K562 (cell line): Measurements from ENCODE around the gene NUP160. TPM values are rescaled to one million over a fixed set of nuclear protein-coding genes. Genes with fewer than 3 reads are reported as not detected.

Experiments used
- CXXC5 ChIP-seq: fragments of 250-450 bp; sonication (Bioruptor Pico); IDR thresholded peaks from 2 replicates; pipeline ENCODE4 v1.8.0; 2022; ENCODE audit warnings: inconsistent platforms, mild to moderate bottlenecking, moderate library complexity
- GABPB2 ChIP-seq: fragments of 250-450 bp; sonication (Bioruptor Pico); conservative IDR thresholded peaks from 2 replicates; pipeline ENCODE4 v1.5.1; 2021; ENCODE audit warnings: mild to moderate bottlenecking
- HES1 ChIP-seq: fragments of 450-650 bp; IDR thresholded peaks from 2 replicates; pipeline ENCODE4 v1.6.1; 2016; ENCODE audit warnings: low read depth, mild to moderate bottlenecking, moderate library complexity
- MAFG ChIP-seq: fragments of 450-650 bp; conservative IDR thresholded peaks from 2 replicates; pipeline ENCODE4 v1.6.1; 2016; ENCODE audit warnings: missing genetic modification characterization, missing compliant biosample characterization
- NBN ChIP-seq: fragments of 450-650 bp; IDR thresholded peaks from 2 replicates; pipeline ENCODE4 v1.6.1; 2016; ENCODE audit warnings: low read depth, mild to moderate bottlenecking
- NFXL1 ChIP-seq: fragments of 450-650 bp; formaldehyde crosslinking; IDR thresholded peaks from 2 replicates; pipeline ENCODE4 v1.4.0; 2021; ENCODE audit warnings: mild to moderate bottlenecking
- SIN3A ChIP-seq, 2 experiments: fragments of 150-350 bp in 1 of 2; IDR thresholded peaks; 2 replicates each; pipeline ENCODE4 v1.6.1; 2011 to 2016; ENCODE audit warnings: borderline replicate concordance in 2 of 2, low read depth in 2 of 2, low read length in 2 of 2, mild to moderate bottlenecking in 2 of 2, moderate library complexity in 2 of 2; ENCODE audit not compliant: control insufficient read depth in 1 of 2
- ZBTB17 ChIP-seq: fragments of 450-650 bp; formaldehyde crosslinking; IDR thresholded peaks from 2 replicates; pipeline ENCODE4 v1.4.0; 2020; ENCODE audit warnings: mild to moderate bottlenecking
- ZNF224 ChIP-seq: sonication (generic); formaldehyde crosslinking; IDR thresholded peaks from 2 replicates; pipeline ENCODE4 v1.8.0; 2022; ENCODE audit warnings: mild to moderate bottlenecking, missing genetic modification reagents
- ZNF318 ChIP-seq, 2 experiments: fragments of 450-650 bp; IDR thresholded peaks; 2 replicates each; pipeline ENCODE4 v1.6.1; 2016; ENCODE audit warnings: mild to moderate bottlenecking in 2 of 2, borderline replicate concordance in 1 of 2, low read depth in 1 of 2, moderate library complexity in 1 of 2
- polyA plus RNA-seq, 8 experiments: library from polyadenylated mRNA; depleted of rRNA in 4 of 8; stranded (reverse) in 5 of 8; unstranded in 3 of 8; fragments of >200 nt; fragmentation: Nextera tagmentation in 2 of 8; fragmentation: Illumina TruSeq in 1 of 8; extraction: Ambion mirVana in 2 of 8; extraction: Trizol in 1 of 8; gene quantifications; 2 replicates each; pipeline versions ENCODE4 v1.2.1 to v1.2.3, GENCODE V29; 2011 to 2014; ENCODE audit warnings: inconsistent platforms in 1 of 8, missing spikeins in 1 of 8
- total RNA-seq, 7 experiments: library from RNA; depleted of rRNA in 6 of 7; stranded (reverse); fragments of >200 nt in 6 of 7; fragmentation: Illumina TruSeq in 2 of 7; extraction: Trizol in 2 of 7; gene quantifications; 2 replicates each; pipeline versions ENCODE4 v1.2.1 to v1.2.3, GENCODE V29; 2011 to 2021; ENCODE audit warnings: low replicate concordance in 1 of 7
- TF ChIP-seq, protein P1 (sequence below): fragments of 250-450 bp; sonication (Bioruptor Pico); IDR thresholded peaks from 2 replicates; pipeline ENCODE4 v1.4.0; 2020; ENCODE audit warnings: mild to moderate bottlenecking, moderate library complexity
- TF ChIP-seq, protein P2 (sequence below): fragments of 450-650 bp; formaldehyde crosslinking; IDR thresholded peaks from 2 replicates; pipeline ENCODE4 v1.4.0; 2020; ENCODE audit warnings: mild to moderate bottlenecking
- TF ChIP-seq, protein P3 (sequence below), 2 experiments: fragments of 450-650 bp in 1 of 2; sonication (generic) in 1 of 2; formaldehyde crosslinking in 1 of 2; IDR thresholded peaks in 1 of 2; conservative IDR thresholded peaks in 1 of 2; 2 replicates each; pipeline versions ENCODE4 v1.6.1 to v1.8.1; 2016 to 2023; ENCODE audit warnings: mild to moderate bottlenecking in 2 of 2, moderate library complexity in 2 of 2, inconsistent platforms in 1 of 2, missing genetic modification reagents in 1 of 2

The NUP160 gene
- total and polyA plus RNA-seq, 9 of the 15 experiments (the other 6 are each of a cell fraction or from before 2014, with no cell fraction given), result 41.5 to 112 (median 65.0) TPM

DNA sequence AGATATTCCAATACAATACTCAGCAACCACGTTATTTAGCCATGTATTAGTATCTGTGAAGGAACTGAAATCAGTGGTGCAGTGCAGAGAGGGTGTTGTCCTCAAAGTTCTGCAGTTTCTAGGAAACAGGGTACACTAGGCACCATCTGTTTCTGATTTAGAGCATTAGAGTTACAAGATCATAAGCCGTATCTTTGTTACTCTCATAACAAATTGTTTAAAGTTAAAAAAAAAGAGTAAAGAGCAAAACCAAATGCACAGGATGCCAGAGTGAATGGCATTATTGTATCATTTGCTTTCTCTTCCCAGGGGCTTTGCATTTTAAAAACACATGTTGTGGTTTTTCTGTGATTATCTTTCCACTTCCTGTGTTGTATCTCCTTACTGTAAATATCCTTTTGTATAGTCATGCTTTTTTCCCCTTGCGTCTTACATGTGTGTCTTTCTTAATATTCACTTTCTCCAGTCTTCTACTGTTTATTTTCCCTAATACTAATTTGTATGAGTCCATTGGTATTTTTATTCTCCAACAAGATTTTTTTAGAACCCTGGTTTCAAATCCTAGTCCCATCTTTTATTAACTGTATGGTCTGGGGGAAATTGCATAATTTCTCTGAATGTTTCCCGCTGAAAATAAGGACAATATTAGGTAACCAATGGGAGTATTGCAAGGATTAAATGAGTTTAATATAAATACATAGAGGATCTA is 15.2 kb upstream of the NUP160 start (continued):
- TF ChIP-seq, protein P1, sequence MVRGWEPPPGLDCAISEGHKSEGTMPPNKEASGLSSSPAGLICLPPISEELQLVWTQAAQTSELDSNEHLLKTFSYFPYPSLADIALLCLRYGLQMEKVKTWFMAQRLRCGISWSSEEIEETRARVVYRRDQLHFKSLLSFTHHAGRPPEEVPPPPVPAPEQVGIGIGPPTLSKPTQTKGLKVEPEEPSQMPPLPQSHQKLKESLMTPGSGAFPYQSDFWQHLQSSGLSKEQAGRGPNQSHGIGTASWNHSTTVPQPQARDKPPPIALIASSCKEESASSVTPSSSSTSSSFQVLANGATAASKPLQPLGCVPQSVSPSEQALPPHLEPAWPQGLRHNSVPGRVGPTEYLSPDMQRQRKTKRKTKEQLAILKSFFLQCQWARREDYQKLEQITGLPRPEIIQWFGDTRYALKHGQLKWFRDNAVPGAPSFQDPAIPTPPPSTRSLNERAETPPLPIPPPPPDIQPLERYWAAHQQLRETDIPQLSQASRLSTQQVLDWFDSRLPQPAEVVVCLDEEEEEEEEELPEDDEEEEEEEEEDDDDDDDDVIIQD, result no peak
- TF ChIP-seq MAFG (tag) (peak; percentile 30; the same call in 1 of the 2 replicates), NBN (peak; percentile 52; the same call in 1 of the 2 replicates), SIN3A (IDR thresholded peaks at IDR 0.05; ENCODE audit: borderline replicate concordance in 2 of 2, control insufficient read depth in 1 of 2, low read depth in 2 of 2, low read length in 2 of 2) (no peak), NFXL1 (CRISPR knock-in tag) (no peak), ZBTB17 (CRISPR knock-in tag) (no peak), ZNF318 (IDR thresholded peaks at IDR 0.05; ENCODE audit: borderline replicate concordance in 1 of 2, low read depth in 1 of 2) (no peak), GABPB2 (CRISPR knock-in tag) (no peak), ZNF224 (CRISPR knock-in tag) (no peak), CXXC5 (CRISPR knock-in tag) (no peak), HES1 (peak; percentile 38; the same call in 1 of the 2 replicates)
- TF ChIP-seq, protein P2, sequence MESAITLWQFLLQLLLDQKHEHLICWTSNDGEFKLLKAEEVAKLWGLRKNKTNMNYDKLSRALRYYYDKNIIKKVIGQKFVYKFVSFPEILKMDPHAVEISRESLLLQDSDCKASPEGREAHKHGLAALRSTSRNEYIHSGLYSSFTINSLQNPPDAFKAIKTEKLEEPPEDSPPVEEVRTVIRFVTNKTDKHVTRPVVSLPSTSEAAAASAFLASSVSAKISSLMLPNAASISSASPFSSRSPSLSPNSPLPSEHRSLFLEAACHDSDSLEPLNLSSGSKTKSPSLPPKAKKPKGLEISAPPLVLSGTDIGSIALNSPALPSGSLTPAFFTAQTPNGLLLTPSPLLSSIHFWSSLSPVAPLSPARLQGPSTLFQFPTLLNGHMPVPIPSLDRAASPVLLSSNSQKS (CRISPR knock-in tag), result no peak
- TF ChIP-seq, protein P3, sequence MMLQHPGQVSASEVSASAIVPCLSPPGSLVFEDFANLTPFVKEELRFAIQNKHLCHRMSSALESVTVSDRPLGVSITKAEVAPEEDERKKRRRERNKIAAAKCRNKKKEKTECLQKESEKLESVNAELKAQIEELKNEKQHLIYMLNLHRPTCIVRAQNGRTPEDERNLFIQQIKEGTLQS (IDR thresholded peaks at IDR 0.05), result peak; percentile 16; the same call in 1 of the 2 replicates
- TF ChIP-seq, protein P3 (CRISPR knock-in tag; conservative IDR thresholded peaks at IDR 0.05), result no peak
